Measurements from ENCODE around the gene AGK.
"Not testable (repeated sequence)": the region's sequence is repeated elsewhere in the genome, so short reads cannot be mapped to it uniquely, and the experiment has no call there.

Gene AGK

GRCh38 chr7:141588912-141589311 lies 37.7 kb downstream of the AGK start:
- no peak for DNase-seq

DNA sequence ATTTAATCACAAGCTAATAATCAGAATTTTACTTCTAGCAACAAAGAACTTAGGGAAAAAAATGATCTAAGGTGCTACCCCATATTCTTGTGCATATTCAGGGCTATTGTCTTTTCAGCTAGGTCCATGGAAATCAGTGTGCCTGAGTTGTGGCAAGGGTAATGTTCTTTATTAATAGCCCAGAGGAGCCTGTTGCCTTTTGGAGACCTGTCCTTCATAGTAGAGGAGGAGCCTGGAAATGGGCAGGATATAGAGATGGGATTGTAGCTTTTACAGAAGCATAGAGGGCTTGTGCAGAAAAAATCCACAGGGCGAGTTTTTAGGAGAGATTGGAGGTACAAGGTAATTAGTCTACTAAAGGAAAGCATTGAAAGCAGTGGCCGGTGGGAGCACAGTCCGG lies 38.9 kb downstream of the AGK start:
- DNase-seq = no peak

- no peak for DNase-seq
Measured at GRCh38 chr7:141590666-141591065, 39.5 kb downstream of the AGK start.

DNA sequence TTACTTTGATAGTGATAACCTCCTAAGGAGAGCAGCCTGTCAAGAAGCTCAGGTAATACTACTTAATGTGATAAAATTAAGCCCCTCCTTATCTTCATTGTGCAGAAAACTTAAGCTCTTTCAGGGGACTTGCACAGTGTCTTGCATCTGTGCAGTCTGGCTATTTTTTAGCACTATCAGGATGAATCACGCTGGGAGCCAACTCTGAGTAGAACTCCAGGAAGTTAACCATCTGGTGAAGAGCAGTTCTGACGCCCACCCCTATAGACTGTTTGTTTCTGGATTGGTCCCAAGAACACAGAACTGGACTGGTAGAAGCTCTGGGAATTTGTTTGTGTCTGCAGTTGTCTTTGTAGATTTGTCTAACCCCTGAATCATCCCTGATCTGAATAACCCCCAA lies 41.9 kb downstream of the AGK start:
- no peak for DNase-seq

GRCh38 chr7:141597966-141598365 lies 46.8 kb downstream of the AGK start:
- no peak for DNase-seq

- no peak for DNase-seq
Measured at GRCh38 chr7:141598408-141598807, 47.2 kb downstream of the AGK start.

- DNase-seq = no peak
Measured at GRCh38 chr7:141600168-141601006, 49.2 kb downstream of the AGK start.

DNA sequence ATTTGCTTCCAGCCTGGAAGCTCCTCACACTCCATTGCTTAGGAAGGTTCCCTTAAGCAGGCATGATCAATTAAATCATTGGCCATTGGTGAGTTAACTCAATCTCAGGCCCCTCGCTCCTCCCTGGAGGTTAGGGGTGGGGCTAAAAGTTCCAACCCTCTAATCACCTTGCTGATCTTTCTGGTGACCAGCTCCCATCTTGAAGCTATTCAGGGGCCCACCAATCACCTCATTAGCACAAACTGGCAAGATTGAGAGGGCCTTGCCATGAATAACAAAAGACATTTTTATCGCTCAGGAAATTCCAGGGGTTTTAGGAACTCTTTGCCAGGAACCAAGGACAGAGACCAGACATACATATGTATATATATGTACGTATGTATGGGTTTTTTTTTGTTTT lies 58.4 kb downstream of the AGK start:
- no peak for DNase-seq

DNA sequence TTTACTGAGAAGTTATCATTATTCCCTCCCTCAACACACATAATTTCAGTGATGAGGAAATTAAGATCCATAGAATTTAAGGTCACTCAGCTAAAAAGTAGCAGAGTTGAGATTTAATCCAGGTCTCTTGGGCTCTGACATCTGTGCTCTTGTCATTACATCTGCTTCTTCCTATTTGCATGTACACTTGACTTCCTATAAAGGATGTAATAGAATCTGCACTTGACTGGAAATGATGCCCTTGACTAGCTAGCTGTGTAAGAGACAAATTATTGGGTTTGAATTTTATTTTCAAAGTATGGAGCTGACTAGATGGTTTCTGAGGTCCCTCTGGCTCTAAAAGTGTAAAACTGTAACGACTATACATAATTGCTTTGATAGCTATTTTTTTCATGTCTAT lies 59.5 kb downstream of the AGK start:
- no peak for DNase-seq

DNA sequence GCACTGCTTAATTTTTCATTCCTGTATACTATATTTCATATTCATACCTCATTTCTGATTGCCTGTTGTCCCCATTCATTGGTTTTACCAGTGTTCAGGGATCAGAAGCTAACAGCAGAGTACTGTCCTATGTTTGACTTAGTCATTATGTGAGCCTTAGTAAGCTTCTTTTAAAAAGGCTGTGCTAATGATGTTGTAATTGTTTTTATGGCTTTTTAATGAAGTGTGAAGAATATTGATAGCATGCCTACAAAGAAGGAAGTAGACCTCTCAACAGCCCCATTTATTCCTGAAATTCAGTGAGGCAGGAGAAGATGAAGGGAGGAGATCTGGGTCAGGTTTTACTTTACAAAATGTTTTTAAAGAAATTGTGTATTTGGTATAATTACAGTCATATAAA lies 61.7 kb downstream of the AGK start:
- no peak for DNase-seq

GRCh38 chr7:141617280-141617679 lies 66.1 kb downstream of the AGK start:
- DNase-seq = no peak

- DNase-seq = no peak
Measured at GRCh38 chr7:141619745-141620144, 68.5 kb downstream of the AGK start.

GRCh38 chr7:141624763-141625162 lies 73.6 kb downstream of the AGK start:
- no peak for DNase-seq

DNA sequence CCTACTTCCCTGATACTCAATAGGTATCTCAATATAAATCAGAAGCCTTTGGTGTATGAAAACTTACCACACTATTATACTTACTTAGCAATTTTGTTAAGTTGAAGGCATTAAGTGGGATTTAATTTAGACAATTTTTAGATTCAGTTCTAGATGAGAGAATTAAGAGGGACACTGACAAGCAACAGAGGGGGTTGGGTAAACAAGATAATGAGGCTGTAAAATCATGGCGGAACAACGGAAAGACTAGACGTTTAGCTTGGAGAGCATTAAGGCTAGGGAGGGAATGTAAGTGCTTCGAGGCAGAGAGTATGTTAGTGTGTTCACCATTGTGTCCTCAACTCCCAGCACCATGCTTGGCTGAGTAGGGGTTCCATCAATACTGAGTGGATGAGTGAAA lies 79.4 kb downstream of the AGK start:
- no peak for DNase-seq

GRCh38 chr7:141631525-141631924 lies 80.3 kb downstream of the AGK start:
- DNase-seq = no peak

- DNase-seq = no peak
Measured at GRCh38 chr7:141634065-141634464, 82.9 kb downstream of the AGK start.

GRCh38 chr7:141636053-141636452 lies 84.8 kb downstream of the AGK start:
- no peak for DNase-seq

- DNase-seq = no peak
Measured at GRCh38 chr7:141640239-141640840, 89.1 kb downstream of the AGK start.

DNA sequence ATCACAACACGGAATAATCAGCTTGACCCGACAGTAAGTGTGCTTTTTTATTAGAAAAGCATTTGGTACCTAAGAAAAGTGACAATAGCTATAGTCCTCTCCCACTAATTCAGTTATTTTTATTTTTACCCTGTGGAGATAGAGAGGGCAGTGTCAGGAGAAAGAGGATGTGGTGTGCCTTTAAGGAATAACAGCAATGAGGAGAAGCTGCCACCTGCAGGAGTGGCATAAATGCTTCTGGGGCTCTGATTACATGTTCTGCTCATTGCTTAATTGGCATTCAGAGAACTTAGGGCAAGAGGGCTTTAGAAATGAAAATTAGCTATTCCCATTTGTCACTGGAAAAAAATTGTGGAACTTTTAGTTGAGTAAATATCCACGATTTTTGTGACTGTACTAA lies 90.7 kb downstream of the AGK start:
- no peak for DNase-seq

DNA sequence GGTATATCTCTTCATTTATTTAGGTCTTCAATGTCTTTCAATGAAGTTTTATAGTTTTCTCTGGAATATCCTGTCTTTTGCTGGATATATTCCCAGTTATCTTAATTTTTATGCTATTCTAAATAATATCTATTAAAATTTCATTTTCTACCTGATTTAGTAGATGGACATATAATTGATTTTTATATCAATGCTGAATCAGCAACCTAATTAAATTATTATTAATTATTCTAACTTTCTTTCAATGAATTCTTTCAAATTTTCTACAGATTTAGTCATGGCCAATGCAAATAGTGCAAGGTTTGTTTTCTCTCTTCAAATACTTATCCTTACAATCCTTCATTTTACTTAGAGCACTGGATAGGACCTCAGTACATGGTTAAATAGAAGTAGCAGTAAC lies 94.0 kb downstream of the AGK start:
- no peak for DNase-seq

- no peak for DNase-seq
Measured at GRCh38 chr7:141646826-141647480, 95.7 kb downstream of the AGK start.

DNA sequence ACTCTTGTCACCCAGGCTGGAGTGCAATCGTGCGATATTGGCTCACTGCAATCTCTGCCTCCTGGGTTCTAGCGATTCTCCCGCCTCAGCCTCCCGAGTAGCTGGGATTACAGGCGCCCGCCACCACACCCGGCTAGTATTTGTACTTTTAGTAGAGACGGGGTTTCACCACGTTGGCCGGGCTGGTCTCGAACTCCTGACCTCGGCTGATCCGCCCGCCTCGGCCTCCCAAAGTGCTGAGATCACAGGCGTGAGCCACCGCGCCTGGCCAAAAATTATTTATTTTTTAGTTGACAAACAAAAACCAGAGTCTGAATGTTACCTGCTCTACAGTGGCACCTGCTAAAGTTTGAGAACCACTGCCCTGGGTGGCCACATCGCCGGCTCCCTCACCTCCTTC lies 96.5 kb downstream of the AGK start:
- not testable (repeated sequence) for DNase-seq

GRCh38 chr7:141648276-141649114 lies 97.3 kb downstream of the AGK start:
- DNase-seq = no peak

Measured in NCI-H2081 treated with DMSO at 0.1 percent for 48 hours (cell line).